ENCODE data around the gene NEK5. TPM values are rescaled to one million over a fixed set of nuclear protein-coding genes. Genes with fewer than 3 reads are reported as not detected.
"Not testable (repeated sequence)": the region's sequence is repeated elsewhere in the genome, so short reads cannot be mapped to it uniquely, and the experiment has no call there.

Gene NEK5
- total RNA-seq, 1 donor from 2014 or later = 0.69 TPM

DNA sequence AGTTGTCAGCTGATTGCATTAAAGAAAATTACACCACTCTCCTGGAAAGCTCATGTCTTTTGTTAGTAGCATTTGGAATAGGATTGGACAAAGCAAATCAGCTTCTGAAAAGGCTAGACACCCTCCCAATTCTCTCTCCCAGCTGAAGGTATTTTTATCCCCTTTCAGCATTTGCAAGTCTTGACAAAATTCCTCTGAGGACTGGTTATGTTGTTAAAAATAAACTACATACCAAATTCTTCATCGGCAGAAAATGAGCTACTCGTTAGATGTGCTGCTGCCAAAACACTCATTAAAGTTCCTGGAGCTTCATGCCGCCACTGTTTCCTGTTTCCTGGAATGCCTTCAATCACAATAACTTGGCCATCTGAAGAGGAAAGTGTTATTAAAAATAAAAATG lies 67.3 kb downstream of the NEK5 start:
- no peak for DNase-seq

DNA sequence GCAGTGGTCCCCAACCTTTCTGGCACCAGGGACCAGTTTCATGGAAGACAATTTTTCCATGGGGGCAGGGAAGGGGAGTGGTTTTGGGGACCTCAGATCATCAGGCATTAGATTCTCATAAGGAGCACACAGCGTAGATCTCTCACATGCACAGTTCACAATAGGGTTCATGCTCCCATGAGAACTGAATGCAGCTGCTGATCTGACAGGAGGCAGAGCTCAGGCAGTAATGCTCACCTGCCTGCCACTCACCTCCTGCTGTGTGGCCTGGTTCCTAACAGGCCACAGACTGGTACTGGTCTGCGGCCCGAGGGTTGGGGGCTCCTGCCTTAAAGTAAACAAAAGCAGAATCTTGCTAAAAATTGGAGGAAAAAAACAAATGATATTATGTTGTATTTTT lies 67.8 kb downstream of the NEK5 start:
- not testable (repeated sequence) for DNase-seq

DNA sequence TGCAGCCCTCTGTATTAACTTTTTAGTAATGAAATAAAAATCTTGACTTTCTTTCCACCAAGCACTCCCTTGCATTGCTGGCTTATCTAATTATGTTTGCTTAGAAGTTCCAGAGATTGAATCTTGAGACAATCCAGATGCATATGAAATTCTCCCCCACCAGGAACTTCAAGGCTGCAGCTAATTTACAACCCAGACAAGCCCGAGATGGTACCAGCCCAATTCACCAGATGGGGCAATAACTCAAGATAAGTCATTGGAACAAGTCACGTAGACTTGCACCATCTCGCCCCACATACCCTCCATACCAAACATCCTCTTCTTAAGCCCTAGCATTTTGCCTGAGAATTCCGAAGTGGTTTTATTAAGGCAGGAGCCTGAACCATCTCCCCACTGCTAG lies 75.4 kb downstream of the NEK5 start:
- no peak for DNase-seq

DNA sequence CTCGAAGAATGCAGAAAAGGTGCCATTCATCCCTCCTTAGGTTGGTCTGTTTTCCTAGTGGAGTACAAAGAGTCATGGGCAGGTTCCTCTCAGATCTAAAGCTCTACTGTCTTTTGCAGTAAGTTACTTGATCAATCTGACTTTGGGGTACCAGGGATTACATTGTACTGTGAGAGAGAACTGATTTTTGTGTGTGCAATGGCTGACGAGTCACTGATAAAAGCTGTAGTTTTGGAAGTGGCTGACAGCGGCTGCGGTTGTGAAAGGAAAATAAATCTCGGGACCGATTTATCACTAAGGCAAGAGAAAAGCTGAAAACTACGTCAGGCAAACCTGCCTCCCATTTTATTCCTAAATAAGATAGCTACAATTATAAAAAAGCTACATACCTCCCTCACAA lies 77.5 kb downstream of the NEK5 start:
- no peak for DNase-seq

DNA sequence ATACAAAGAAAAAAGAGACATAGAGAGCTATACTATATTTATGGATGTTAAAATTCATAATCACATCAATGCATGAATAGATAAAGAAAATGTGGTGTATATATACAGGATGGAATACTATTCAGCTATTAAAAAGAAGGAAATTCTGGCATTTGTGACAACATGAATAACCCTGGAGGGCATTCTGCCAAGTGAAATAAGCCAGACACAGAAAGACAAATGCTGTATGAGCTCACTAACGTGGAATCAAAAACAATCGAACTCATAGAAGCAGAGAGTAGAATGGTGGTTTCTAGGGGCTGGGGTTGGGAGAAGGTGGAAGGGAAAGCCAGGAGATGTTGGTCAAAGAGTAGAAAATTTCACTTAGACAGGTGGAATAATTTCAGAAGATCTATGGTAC lies 80.4 kb downstream of the NEK5 start:
- DNase-seq = no peak

DNA sequence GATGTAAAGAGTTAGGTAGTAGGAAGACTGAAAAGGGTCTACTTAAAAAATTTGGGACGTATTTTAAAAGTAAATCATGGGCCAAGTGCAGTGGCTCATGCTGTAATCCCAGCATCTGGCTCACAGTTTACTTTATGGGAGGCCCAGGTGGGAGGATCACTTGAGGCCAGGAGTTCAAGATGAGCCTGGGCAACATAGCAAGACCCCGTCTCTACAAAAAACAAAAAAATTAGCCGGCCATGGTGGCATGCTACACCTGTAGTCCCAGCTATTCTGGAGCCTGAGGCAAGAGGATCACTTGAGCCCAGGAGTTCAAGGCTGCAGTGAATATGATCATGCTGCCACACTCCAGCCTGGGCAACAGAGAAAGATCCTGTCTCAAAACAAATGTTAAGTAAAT lies 81.4 kb downstream of the NEK5 start:
- no peak for DNase-seq

DNA sequence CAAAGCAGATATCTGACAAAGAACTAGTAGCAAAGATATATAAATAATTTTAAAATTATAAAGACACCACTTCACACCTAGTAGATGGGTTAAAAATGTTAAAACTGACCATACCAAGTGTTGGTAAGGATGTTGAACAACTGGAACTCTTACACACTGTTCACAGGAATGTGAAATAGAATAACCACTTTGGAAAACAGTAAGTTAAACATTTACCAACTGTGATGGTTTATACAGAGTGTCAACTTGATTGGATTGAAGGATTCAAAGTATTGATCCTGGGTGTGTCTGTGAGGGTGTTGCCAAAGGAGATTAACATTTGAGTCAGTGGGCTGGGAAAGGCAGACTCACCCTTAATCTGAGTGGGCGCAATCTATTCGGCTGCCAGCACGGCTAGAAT lies 85.2 kb downstream of the NEK5 start:
- no peak for DNase-seq

DNA sequence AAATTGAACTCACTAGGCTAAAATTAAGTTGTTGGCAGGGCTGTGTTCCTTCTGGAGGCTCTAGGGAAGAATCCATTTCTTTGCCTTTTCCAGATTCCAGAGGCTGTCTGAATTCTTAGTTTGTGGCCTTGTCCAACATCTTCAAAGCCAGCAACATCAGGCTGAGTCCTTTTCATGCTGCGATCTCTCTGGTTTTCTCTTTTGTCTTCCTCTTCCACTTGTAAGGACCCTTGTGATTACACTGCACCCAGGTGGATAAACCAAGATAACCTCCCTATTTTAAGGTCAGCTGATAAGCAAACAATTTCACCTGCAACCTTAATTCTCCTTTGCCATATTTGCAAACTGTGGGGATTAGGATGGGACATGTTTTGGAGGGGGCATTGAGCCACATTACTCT lies 92.8 kb downstream of the NEK5 start:
- no peak for DNase-seq

DNA sequence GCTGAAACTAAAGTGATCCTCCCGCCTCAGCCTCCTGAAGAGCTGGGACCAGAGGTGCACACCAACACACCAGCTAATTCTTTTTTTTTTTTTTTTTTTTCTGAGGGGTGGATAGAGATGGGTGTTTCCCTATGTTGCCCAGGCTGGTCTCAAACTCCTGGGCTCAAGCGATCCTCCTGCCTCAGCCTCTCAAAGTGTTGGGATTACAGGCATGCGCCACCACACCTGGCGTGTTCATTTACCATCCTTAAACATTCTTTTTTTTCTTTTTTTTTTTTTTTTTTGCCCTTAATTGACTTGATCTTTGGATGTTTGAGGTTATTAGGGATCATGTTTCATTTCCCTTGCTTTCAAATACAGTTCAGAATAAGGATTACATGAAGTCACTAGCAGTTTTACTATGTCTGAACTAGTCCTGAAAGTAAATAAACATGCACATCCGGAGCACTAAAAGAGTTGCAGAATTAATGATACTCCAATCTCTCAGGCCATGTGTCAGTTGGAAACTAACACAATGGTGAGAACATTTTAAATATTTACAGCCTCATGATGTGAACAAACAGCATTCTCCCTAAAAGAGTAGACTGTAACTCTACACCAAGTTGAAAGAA lies 94.2 kb downstream of the NEK5 start:
- no peak for DNase-seq

DNA sequence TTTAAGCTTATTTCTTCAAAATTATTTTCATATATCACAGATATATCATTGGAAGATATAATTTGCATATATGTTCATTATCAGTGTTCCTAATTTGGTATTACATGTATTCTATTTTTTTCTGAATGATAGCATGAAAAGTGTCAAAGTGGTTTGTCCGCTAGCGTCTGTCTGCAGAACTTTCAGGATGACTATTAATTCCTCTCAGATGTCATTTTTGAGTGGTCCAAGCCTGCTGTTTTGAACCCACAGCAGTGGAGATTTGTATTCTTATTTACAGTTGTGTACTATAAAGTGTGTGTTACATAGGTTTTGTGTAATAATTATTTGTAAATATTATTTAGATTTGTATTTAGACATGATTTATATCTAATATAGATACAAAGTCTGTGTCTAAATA lies 95.8 kb downstream of the NEK5 start:
- DNase-seq = no peak

DNA sequence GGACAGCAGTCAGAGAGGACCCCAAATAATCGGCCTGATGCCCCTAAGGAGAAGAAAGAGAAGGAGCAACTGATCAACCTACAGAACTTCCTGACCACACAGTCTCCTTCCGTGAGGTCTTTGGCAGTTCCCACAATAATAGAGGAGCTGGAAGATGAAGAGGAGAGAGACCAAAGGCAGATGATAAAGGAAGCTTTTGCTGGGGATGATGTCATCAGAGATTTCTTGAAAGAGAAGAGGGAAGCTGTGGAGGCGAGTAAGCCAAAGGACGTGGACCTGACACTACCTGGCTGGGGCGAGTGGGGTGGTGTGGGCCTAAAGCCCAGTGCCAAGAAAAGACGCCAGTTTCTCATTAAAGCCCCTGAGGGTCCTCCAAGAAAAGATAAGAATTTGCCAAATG lies 98.5 kb downstream of the NEK5 start:
- not testable (repeated sequence) for DNase-seq

DNA sequence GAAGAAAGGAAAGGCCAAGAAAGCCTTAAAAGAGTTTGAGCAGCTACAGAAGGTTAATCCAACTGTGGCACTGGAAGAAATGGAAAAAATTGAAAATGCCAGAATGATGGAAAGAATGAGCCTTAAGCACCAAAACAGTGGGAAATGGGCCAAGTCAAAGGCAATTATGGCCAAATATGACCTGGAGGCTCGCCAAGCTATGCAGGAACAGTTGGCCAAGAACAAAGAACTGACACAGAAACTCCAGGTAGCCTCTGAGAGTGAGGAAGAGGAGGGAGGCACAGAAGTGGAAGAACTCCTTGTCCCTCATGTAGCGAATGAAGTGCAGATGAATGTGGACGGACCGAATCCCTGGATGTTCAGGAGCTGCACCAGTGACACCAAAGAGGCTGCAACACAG lies 99.3 kb downstream of the NEK5 start:
- no peak for DNase-seq

DNA sequence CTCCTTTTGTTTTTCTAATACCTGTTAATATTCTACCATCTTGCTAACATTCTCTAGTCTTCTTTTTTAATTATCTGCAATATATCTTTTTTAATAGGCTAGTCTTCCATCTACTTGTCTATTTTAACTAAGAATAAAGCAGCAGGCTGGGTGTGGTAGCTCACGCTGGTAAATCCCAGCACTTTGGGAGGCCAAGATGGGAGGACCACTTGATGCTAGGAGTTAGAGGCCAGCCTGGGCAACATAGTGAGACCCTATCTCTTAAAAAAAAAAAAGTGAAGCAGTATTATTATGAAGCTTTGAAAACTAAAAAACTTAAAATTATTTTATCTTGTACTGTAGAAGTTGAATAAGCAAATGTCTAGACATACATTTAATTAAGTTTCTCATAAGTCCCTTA lies 101.0 kb downstream of the NEK5 start:
- DNase-seq = no peak

DNA sequence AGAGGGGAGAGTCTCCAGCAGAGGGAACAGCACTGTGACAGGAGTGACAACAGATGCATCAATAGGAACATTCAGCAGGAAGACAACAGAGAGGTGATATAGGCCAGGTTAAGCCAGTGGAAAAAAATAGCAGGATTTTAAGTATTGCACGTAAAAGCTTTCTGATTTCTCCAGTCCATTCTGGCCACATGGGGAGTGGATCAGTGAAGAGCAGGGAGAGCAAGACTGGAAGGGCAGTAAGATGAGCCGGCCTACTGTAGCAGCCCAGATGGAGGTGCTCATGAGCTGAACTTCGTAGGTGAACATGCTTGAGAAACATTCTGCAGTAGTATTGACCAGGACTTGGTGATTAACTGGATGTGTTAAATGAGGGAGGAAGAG lies 102.6 kb downstream of the NEK5 start:
- no peak for DNase-seq

DNA sequence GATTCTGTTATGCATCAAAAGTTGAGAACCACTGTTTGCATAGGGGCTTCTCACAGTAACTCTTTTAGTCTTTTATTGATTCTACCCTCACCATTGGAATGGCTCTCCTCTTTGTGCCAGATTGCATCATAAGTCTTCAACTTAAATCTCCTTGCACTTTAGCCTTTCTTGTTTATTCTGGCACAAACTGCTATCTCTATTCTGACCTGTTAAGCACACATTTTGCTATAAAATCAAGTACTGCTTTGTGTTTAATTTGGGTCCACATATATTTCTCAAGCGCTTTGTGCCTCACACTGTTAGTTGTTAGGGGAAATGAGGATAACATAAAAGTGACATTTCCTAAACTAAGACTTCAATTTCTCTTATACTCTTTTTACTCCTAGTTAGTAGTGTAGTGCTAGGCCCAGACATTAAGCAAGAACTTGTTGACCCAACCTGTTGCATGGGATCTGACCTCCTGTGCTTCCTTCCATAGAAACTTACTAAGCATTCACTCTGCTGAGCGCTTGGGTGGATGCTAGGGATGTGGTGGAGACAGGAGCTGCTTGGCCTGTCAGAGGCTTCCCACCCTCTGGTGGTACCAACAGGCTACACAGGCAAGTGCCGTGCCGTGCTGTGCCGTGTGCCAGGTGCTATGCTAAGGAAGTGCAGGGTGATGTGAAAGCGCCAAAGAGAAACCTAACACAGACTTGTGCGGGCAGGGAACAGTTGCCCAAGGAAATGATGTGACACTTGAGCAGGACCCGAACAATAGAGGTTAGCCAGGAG lies 103.2 kb downstream of the NEK5 start:
- no peak for DNase-seq

DNA sequence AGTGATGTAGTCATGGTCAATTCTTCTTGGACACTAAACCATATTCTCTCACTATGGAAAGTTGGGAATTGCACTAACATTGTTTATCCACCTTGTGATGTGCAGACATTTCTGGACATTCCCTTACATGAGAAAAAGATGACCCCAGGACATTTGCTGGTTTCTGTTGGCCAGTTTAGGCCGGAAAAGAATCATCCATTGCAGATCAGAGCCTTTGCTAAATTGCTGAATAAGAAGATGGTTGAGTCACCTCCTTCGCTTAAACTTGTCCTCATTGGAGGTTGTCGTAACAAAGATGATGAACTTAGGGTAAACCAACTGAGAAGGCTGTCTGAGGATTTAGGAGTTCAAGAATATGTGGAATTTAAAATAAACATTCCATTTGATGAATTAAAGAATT lies 104.4 kb downstream of the NEK5 start, which contains the start of gene UTP14C:
Gene UTP14C (plus strand): TSS at position 211 of the 400 bp plus-strand sequence. CDS start 4,114 bp downstream, outside the sequence.
- DNase-seq = no peak

DNA sequence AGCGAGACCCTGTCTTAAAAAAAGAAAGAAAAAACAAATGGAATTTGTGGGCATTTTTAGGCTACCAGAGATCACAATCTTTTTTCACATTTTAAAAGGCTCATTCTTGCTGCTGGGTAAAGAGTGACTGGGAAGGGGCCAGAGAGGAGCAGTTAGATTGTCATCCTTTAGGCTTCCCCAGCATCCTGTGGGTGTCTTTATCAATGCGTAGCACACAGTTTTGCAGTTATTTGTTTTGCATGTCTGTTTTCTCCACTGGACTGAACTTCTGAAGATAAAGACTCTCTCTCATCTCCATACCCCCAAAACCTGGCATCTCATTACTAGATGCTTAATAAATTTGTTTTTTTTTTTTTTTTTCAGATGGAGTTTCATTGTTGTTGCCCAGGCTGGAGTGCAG lies 106.5 kb downstream of the NEK5 start:
- no peak for DNase-seq

DNA sequence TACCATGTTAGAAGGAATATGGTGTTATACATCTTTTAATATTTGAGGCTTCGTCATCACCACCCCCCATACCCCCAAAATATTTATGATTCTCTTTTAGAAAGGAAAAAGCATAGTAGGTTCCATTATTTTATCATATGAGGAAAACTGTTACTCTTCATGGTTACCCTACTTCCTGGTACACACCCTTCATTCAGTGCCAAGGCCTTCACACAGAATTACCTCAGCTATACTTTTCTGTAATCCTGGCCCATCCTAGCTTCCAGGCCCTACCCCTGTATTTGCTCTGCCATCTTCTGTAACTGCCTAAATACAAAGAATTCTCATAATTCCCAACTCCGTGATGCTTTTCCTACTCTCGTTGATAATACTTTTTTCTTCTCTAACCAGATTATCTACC lies 108.7 kb downstream of the NEK5 start:
- DNase-seq = no peak

DNA sequence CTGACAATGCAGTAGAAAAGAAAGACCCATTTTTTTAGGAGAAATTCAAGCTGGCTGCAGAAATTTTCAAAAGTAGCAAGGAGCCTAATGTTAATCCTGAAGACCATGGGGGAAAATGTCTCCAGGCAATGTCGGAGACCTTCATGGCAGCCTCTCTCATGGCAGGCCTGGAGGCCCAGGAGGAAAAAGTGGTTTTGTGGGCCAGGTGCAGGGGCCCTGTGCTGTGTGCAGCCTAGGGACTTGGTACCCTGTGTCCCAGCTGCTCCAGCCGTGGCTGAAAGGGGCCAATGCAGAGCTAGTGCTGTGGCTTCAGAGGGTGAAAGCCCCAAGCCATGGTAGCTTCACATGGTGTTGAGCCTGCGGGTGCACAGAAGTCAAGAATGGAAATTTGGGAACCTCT lies 112.6 kb downstream of the NEK5 start:
- no peak for DNase-seq

DNA sequence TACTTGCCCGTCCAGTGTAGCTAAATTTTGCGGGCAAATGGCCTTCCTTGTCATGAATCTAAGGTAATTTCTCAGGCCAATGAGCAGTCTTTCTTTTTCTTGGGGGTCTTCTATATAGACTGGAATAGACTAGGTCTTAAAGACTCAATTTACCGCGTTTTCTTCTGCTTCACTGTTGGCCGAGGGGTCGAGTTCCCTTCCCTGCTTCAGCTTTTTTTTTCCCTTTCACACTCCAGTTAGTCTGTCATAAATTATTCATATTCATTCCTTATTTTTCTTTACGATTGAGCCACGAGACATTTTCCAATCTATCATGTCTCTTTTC lies 116.4 kb downstream of the NEK5 start:
- no peak for DNase-seq

DNA sequence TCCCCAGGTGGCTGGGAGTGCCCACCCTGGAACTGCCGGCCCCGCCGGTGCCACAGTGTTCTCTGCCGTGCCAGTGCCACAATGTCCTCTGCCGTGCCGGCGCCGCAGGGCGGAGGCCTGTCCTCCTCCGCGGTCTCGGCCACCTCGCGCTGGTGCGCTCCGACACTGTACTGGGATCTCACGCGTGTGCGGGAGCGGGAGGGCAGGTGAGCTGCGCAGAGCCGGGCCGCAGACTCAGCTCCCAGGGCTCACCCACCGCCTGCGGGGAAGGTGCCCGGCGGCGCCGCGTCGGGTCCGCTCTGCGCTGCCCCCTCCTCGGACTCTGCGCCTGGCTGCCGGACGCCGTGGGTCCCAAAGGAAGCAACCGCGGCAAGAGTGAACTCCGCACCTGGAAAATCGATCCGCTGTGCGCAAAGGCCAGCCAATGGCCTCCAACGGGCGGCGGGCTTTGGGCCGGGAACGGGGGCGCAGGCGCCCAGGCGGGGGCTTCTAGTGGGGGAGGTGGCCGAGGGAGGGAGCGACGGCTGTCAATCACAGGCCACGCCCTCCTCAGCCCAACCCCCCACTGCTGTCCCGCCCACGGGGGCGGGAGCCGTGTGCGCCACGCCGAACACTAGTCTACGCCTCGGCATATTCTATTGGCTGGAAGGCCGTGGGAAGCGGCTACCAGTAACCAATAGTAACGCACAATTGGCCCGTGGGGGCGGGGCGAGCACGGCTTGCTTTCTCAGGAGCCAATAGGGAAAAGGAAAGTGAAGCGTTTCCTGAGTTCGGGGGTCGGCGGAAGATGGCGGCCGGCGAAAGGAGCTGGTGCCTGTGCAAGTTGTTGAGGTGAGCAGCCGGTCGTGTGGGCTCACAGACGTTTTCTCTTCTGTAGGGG lies 117.0 kb downstream of the NEK5 start, which contains the start of gene ALG11:
Gene ALG11 (plus strand): TSS at position 767 of the 880 bp plus-strand sequence. CDS start 21 bp downstream, at position 788.
- peak; percentile 99 for DNase-seq

DNA sequence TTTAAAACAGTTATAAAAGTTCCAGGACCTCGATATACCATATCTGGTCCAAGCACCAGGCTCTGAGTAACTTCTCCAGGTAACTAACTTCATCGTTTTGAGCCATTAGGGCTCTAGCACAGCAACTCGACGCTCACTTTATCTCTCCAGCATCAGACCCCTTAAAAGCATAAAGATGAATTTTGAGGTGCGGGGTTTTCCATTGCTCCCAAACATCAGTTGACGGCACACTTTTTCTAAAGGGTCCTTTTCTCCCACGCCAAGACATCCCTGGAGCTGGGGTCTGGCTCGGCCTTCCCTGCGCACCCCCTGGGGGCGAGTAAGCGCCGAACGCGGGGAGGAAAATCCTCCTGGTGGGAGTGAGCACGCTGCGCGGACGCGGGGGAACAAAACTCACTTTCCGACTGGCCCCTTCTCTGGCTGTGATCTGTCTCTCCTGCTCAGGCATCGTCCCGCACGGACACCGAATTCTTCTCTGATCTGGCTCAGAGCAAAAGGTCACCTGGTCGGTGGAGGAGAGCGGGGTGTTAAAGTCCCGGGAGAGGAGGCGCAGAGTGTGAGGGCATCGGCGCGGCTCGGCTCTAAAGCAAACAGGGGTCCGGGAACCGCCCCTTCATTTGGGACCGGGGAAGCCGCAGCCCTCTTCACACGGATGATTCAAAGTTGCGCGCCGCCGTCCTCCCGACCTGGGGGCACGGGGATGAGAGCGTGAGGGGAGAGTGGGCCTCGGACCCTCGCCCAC lies 117.8 kb downstream of the NEK5 start, which contains the start of gene ATP7B:
Gene ATP7B (minus strand): TSS at position 561 of the 742 bp plus-strand sequence. CDS start 113 bp downstream, at position 448.
- DNase-seq = no peak
